Measurements from ENCODE around the gene UBE2U.
"Not testable (repeated sequence)": the region's sequence is repeated elsewhere in the genome, so short reads cannot be mapped to it uniquely, and the experiment has no call there.

UBE2U gene

GRCh38 chr1:64194168-64195080 lies 9.0 kb upstream of the UBE2U start:
- no peak for DNase-seq

DNA sequence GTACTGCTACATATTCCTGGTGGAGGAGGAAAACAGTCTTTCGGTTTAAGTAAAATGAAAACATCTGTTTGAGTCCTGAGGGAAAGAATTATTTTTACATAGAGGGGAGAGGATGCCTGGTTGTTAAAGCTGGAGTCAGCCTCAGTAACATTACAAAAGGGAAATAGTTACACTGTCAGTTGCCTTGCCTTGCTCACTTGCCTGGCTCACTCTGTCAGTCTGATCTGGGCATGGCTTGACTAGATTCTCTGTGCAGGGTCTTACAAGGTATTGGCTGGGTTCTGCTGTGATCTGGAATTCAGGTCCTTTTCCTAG lies 8.4 kb upstream of the UBE2U start:
- DNase-seq: no peak

DNA sequence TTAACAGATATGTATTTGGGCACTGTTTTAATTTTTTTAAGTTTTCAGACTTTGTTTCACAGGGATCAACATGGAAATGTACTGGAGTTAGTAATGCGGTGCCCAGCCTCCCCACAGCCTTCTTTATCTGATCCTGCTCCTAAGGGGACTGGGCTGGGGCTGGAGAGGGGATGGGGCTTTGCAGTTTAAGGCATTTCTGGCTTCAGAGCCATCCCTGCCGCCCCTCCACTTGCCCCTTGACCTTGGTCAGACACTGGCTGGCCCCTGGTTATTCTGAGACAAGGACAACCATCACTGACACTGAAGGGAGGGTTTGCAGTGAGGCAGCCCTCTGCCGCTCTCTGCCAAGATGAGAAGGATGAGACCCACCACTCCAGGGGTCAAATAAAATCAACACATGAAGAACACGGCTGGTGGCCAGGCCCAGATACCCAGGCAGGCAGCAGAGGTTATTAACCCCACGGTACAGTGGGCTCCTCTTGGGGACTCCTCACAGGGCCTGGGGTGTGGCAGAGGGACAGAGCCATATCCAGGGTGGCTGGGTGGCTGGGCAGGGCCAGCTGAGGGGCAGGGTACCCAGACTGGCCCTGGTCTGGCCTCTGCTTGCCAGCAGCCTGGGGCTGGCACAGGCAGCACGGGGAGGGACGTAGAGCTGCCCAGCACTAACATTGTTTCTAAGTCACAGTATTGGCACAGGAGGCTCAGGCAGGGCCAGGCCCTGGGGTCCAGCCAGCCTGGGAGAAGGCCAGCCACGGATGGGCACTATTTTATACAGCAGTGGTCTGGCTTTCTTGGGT lies 7.2 kb upstream of the UBE2U start:
- DNase-seq: no peak

GRCh38 chr1:64197076-64197475 lies 6.3 kb upstream of the UBE2U start:
- DNase-seq: no peak

DNA sequence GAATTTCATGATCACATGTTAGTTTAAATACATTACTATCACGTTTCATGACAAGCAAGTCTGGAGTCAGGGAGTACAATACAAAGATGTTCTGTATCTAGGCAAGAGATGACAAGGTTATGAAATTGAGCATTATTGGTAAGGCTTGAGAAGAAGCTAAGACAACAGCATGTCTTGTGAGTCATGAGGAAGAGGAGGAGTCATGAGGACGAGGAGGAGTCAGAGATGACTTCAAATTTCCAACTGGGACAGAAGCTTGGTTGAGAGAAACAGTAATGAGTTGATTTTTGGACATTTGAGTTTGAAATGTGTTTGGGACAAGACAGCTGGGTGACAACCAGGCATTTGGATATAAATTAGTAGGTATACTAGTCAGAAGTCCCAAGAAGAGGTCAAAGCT lies 4.3 kb upstream of the UBE2U start:
- DNase-seq: no peak

GRCh38 chr1:64200064-64200463 lies 3.4 kb upstream of the UBE2U start:
- no peak for DNase-seq

GRCh38 chr1:64209221-64209620 lies 5.8 kb downstream of the UBE2U start:
- no peak for DNase-seq

DNA sequence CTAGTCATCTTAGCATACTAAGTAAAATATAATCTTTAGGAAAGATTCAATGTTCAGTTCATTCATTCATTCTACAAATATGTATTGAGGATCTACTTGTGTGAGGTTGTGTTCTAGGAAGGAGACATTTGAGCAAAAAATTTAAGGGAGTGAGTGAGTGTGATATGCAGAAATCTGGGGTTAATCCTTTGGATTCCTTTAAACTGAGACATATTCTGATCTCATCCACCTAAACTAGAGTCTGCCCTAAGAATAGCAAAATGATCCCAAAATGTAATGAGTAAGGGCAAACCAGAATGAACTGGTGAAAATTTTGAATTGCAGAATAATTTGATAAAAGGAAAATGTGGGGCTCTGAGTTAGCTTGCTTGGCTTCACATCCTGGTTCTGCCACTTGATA lies 8.6 kb downstream of the UBE2U start:
- DNase-seq: no peak

DNA sequence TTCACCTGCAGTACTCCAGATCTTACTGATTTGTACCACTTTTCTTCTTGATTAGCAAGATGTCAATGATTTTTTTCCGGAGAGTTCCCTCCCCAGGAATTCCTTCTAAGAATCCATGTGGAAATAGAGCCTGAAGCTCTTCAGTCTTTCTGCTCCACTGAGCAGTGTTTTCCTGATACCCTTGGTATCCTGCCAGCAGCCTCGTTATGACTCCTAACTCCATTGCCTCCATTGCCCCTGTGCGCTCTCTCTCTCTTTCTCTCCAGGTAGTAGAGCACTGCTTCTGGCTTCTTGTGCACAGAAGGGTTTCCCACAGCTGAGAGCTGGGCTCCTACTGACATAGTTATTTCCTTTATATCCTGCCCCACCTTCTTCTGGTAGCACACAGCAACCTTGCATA lies 12.2 kb downstream of the UBE2U start:
- DNase-seq: no peak

DNA sequence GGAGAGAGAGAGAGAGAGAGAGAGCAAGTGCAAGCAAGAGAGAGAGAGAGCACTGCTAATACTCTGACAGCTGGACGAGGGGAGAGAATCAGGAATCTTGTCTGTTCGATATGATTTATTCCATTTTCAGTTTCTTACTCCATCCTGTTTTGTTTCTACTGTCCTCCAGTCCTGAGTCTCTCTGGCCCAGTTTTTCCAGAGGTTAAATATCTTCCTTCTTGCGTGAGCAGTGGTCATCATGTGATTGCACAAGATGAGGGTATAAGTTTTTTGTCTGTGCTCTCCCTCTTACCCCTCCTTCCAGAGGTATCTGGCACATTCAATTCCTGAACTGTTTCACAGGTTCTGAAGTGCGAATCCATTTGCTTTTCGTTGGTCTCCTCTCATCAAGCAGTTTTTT lies 16.8 kb downstream of the UBE2U start:
- no peak for DNase-seq

DNA sequence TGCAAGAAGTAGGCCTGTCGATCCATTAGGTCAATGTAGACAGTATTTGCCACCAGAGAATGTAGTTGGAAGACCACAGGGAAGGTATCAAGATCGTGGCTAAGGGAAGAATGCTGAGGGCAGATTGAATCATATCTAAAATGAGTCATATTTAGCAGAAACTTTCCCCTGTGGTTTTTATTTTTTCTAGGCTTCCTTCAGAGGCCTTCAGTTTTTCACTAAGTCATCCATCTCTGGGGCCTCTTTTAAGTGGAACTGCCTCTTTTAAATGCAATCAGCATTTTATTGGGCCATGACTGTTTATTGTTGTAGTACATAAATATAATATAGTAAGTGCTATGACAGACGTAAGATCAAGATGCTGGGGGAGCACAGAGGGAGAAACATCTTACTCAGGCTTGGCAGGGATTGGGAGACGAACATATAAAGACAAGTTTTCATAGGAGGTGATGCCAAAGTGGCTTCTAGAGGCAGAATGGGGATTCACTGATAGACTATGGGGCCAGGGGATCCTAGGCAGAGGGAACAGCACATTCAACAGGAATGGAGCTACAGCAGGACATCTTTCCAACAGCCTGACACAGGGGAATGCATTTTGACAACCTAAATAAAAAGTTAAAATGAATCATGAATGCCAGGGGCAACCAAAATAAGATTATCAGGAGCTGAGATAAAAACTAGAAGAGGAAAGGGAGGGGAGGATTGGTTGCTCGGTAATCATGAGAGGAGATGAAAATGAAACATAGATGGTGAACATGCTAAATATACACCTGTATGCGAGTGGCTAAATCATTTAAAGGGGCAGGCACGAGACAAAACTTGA lies 20.1 kb downstream of the UBE2U start:
- DNase-seq: no peak

DNA sequence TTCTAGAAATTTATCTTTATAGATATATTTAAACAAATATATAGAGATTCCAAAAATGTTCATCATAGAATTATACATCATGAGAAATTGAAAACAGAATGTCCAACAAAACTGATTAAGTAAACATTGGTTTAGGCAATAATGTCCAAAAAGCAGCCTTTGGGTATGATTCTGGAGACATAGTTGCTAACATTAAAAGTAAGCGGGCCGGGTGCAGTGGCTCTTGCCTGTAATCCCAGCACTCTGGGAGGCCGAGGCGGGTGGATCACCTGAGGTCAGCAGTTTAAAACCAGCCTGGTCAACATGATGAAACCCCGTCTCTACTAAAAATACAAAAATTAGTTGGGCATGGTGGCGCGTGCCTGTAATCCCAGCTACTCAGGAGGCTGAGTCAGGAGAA lies 20.8 kb downstream of the UBE2U start:
- not testable (repeated sequence) for DNase-seq

DNA sequence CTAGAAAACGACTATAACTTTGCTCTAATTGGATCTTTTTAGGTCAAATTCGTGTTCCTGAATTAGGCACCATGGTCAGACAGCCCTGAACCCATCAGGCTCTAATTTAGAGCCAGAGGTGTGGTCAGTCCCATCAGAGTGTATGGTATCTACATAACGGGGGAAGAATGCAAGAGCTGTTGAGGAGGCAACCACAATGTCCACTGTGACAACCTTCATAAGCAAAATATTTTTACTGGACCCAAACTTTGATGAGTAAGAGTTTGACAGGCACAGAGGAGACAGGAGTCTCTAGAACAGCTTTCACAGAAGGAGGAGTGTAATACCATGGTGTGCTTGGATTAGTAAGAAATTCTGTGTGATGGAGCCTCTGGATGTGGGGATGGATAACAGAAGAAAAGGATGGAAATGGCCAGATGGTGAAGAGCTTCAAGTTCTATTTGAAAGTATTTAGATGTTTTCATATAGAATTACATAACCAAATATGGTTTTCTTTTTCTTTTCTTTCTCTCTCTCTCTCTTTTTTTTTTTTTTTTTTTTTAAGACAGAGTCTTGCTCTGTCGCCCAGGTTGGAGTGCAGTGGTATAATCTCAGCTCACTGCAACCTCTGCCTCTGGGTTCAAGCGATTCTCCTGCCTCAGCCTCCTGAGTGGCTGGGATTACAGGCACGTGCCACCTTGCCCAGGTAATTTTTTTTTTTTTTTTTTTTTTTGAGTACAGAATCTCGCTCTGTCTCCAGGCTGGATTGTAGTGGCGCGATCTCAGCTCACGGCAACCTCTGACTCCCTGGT lies 24.9 kb downstream of the UBE2U start:
- no peak for DNase-seq

- no peak for DNase-seq
Observed at GRCh38 chr1:64229307-64229706, 25.9 kb downstream of the UBE2U start.

DNA sequence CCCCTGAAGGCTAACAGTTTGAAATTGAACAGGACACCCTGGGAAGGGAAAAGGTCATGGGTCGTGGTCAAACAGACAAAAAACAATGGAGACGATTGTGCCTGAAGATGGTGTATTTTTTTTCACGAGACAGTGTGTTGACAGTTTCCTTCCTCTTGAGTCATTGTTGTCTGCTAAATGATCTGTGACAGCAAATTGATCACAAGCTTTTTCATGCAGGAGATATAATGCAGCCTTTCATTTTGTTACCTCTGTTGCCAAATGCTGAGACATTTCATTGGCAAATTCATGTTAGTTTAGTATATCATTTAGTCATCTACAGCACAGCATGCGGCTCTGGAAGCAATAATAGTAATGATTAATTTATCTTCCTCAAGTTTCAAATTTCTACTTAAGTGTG lies 27.7 kb downstream of the UBE2U start:
- DNase-seq: no peak

DNA sequence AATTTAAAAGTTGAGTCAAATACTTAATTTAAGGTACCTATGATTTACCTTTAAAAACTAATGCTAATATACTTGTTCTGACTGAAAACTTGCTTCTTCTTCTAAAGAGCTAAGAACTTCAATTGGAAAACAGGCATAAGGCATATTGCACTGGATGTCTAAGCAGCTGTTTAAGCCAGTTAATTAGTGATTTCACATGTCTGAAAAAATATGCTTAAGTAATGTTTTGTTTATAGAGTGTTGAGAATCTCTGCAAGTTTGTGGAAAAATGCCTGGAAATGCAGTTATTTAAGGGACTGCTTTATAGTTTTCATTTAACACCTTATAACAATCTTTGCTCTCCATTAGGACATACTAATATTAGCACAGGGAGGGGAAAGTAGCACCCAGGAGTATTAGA lies 28.2 kb downstream of the UBE2U start:
- no peak for DNase-seq

GRCh38 chr1:64234714-64235113 lies 31.3 kb downstream of the UBE2U start:
- no peak for DNase-seq

DNA sequence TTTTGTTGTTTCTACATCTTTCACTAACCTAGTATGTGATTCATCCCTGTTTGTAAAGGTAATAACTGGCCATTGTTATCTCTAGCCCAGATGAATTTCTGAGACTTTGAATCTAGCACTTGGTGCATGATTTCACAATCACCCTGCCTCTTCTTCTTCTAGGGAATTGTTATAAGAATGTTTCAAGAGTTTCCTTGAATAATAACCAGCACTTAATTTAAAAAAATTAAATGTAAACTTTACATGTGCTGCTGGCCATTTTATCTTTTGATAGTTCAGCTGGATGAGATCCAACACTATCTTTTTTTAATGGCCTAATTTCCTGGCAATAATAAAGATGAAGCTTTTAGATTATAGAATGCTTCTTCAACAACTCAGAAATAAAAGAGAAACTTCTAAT lies 31.8 kb downstream of the UBE2U start:
- no peak for DNase-seq

- DNase-seq: no peak
Observed at GRCh38 chr1:64235910-64236309, 32.5 kb downstream of the UBE2U start.

DNA sequence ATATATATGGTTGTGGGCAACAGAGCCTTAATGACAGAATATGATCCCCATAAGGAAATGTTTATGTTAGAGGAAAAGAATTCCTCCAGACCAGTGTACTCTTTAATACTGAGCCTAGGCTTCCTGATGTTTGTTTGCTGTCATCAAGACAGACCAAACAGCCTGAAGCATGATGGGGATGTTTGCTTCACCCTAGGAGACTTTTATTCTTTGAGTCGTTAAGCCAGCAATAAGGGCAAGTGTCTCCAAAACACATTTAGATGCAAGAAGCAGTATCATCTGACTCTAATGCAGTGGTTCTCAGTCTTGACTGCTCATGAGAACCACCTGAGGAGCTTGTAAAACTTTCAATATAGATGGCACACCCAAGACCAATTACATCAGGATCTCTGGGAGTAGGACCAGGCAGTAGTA lies 33.1 kb downstream of the UBE2U start:
- DNase-seq: no peak

DNA sequence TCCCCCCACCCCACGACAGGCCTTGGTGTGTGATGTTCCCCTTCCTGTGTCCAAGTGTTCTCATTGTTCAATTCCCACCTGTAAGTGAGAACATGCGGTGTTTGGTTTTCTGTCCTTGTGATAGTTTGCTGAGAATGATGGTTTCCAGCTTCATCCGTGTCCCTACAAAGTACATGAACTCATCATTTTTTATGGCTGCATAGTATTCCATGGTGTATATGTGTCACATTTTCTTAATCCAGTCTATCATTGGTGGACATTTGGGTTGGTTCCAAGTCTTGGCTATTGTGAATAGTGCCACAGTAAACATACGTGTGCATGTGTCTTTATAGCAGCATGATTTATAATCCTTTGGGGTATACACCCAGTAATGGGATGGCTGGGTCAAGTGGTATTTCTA lies 36.1 kb downstream of the UBE2U start:
- DNase-seq: not testable (repeated sequence)

- DNase-seq: no peak
Observed at GRCh38 chr1:64240206-64240605, 36.8 kb downstream of the UBE2U start.

DNA sequence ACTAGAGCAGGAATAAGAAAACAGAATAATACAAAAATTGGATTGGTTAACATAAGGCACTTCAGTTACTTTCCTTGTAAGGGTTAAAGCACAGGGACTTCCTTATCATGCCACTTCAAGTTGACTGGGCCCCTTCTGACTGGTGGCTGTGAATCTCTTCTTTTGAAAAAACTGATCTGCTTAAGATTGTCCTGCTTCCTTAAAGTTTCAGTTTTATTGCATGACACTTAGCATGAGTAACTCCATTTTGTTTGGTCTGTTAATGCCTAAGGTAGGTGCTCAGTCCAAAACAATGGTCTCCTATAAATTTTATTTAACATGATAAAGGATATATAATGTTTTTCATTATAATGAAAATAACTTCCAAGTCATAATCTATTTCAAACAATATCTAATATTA lies 37.6 kb downstream of the UBE2U start:
- DNase-seq: no peak

All from DMS 273 treated with DMSO at 0.1 percent for 48 hours (cell line).